Testis (tissue), 3 donors: ENCODE results near the gene PITPNC1. TPM values are rescaled to one million over a fixed set of nuclear protein-coding genes. Genes with fewer than 3 reads are reported as not detected.
"Not testable (repeated sequence)": the region's sequence is repeated elsewhere in the genome, so short reads cannot be mapped to it uniquely, and the experiment has no call there.

Experiments
- DNase-seq: peaks from one replicate; pipeline ENCODE4 v3.0.0-alpha.2; 2019
- H3K27ac ChIP-seq, 2 donors: fragments of 200-600 bp; sonication (generic); one replicate each; pipeline ENCODE4 v1.5.1; 2019
- H3K27me3 ChIP-seq: fragments of 200-600 bp; sonication (generic); one replicate; pipeline ENCODE4 v1.5.1; 2019
- H3K36me3 ChIP-seq: fragments of 200-600 bp; sonication (generic); one replicate; pipeline ENCODE4 v1.5.1; 2017; ENCODE audit warnings: low read depth; ENCODE audit errors: missing control alignments
- H3K4me1 ChIP-seq: fragments of 200-600 bp; sonication (generic); one replicate; pipeline ENCODE4 v1.5.1; 2019
- H3K4me3 ChIP-seq, 2 donors: fragments of 200-600 bp; sonication (generic); one replicate each; pipeline ENCODE4 v1.5.1; 2017 to 2019
- H3K9me3 ChIP-seq: fragments of 200-600 bp; sonication (generic); one replicate; pipeline ENCODE4 v1.5.1; 2017
- CTCF ChIP-seq, 3 experiments: fragments of 450-650 bp in 2 of 3; fragments of 200-600 bp in 1 of 3; sonication (generic) in 1 of 3; IDR thresholded peaks; one replicate each; pipeline ENCODE4 v1.5.1; 2016 to 2019; ENCODE audit warnings: antibody characterized with exemption in 3 of 3, mild to moderate bottlenecking in 2 of 3, moderate library complexity in 1 of 3
- POLR2A ChIP-seq: fragments of 450-650 bp; IDR thresholded peaks from one replicate; pipeline ENCODE4 v1.6.1; 2017; ENCODE audit warnings: antibody characterized with exemption, mild to moderate bottlenecking, moderate library complexity
- WGBS, 2 donors: methylation state at CpG; one replicate each; pipeline ENCODE4 v1.1.5; 2018; 5-methylcytosine and 5-hydroxymethylcytosine counted together
- intact Hi-C: fragments of 100-400 bp; cut with DNase I; formaldehyde crosslinking; loops from one replicate; pipeline ENCODE4 v1.15.1; 2023; ENCODE audit warnings: low total_unique reads
- polyA plus RNA-seq: library from polyadenylated mRNA; stranded (reverse); fragments of 350-450 nt; fragmentation: Illumina TruSeq; extraction: RNeasy Lipid Tissue Mini Kit (QIAGEN cat#74804); gene quantifications from one replicate; pipeline ENCODE4 v1.2.3, GENCODE V29; 2014; ENCODE audit warnings: low read depth, low replicate concordance; ENCODE audit not compliant: insufficient read depth
- total RNA-seq, 2 donors: library from RNA; depleted of rRNA; stranded (reverse); fragments of >200 nt; gene quantifications; one replicate each; pipeline ENCODE4 v1.2.3, GENCODE V29; 2016

Gene PITPNC1
- total and polyA plus RNA-seq, 3 donors from 2014 or later = 8.3 to 12.8 (median 12.2) TPM

DNA sequence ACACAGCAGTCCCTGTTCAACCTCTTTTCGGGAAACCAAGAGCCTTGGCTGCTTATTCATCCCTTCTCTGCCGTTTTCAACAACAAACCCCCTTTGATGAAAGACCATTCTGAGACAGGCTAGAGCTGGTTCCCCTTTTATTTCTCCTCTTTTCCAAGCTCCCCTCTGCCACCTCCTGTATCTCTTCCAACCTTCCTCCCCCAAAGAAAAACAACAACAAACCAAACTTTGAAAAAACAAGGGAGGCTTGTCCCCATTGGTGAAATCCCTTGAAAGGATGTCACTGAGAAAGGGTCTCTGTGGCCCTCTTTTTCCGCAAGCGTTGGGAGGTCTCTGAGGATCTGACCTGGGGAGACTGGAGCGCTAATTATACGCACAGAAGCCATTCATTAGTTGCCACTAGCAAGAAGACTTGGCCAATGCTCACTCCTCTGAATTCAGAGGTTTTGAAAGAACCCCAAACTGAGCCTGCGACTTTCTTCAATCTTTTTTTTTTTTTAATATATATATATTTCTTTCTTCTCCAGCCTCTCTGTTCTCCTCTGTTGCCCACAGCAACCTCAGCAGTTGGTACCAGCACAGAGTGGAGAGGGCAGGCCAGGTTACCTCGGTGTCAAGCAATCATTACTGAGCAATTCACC is 101.4 kb downstream of the PITPNC1 start:
- WGBS, 2 donors = 66 to 67% methylated on average over 8 of the region's 8 CpGs
- DNase-seq = no peak
- no peaks in the 10 kb centered on the region for H3K27me3 ChIP-seq
- no peaks in the 10 kb centered on the region for H3K36me3 ChIP-seq
- no peak overlapping the region for H3K4me3 ChIP-seq
- peak overlapping the region; percentile 39 to 58 for H3K27ac ChIP-seq
- H3K9me3 ChIP-seq = no peaks in the 10 kb centered on the region
- peaks cover 8% of the 10 kb centered on the region for H3K4me1 ChIP-seq
- intact Hi-C loops = loop anchor here (10.0 kb wide), 1 partner anchor 104 kb away; the partner anchor contains the start of gene PITPNC1
- TF ChIP-seq CTCF (IDR thresholded peaks at IDR 0.05) = no peak
- no peak for TF ChIP-seq POLR2A

DNA sequence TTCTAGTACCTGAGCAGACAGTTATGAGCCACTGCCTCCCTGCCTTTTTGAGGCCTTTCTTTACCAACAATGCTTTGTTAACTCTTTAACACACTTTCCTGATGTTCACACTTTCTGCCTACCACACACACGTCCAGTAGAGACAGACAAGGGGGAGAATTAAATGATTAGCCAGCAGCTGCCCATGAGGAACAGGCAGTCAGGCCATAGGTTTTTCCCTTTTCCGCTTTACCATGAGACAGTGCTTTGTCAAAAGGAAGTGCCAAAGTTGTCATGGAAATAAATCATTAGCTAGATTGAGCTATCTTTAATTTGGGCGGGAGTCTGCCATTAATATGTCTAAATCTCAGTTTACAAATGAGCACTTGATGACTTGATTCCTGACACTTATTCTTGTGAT is 102.1 kb downstream of the PITPNC1 start:
- intact Hi-C loops = loop anchor here (10.0 kb wide), 1 partner anchor 104 kb away; the partner anchor contains the start of gene PITPNC1
- WGBS, 2 donors = 85 to 91% methylated on average over 3 of the region's 3 CpGs
- H3K9me3 ChIP-seq = no peaks in the 10 kb centered on the region
- H3K27me3 ChIP-seq = no peaks in the 10 kb centered on the region
- H3K4me1 ChIP-seq = peaks cover 5% of the 10 kb centered on the region
- TF ChIP-seq POLR2A (no peak), CTCF (IDR thresholded peaks at IDR 0.05) (no peak)
- DNase-seq = no peak
- no peak overlapping the region for H3K27ac ChIP-seq
- no peaks in the 10 kb centered on the region for H3K36me3 ChIP-seq
- no peak overlapping the region for H3K4me3 ChIP-seq

- H3K36me3 ChIP-seq, H3K4me3 ChIP-seq, H3K27ac ChIP-seq, H3K4me1 ChIP-seq, H3K9me3 ChIP-seq, H3K27me3 ChIP-seq, DNase-seq, intact Hi-C loops: not testable (repeated sequence)
- WGBS, 2 donors = 91 to 96% methylated on average over 11 of the region's 11 CpGs
These were observed 103.9 kb downstream of the PITPNC1 start for GRCh38 chr17:67480959-67481358.

DNA sequence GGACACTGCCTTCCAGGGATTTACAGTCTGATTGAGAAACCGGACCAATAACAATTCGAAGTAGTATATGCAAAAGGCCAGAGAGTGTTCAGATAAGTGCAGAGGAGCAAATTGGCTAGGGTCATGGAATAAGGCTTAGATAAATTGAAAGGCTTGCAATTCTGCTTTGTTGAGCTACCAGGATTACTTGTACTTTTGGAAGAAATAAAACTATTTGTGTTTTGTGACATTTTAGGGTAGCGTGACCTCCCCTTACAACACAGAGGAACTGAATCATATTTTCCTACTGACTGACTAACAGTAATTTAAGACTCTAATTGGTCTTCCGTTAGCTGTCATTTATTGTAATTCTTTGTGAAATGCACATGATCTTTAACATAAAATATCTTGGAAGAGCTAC is 104.7 kb downstream of the PITPNC1 start:
- WGBS, 2 donors = 70 to 74% methylated on average over 4 of the region's 4 CpGs
- H3K27me3 ChIP-seq = no peaks in the 10 kb centered on the region
- H3K27ac ChIP-seq = no peak overlapping the region
- intact Hi-C loops = no loop called here
- no peaks in the 10 kb centered on the region for H3K4me1 ChIP-seq
- no peak overlapping the region for H3K4me3 ChIP-seq
- H3K36me3 ChIP-seq = no peaks in the 10 kb centered on the region
- no peaks in the 10 kb centered on the region for H3K9me3 ChIP-seq
- no peak for TF ChIP-seq CTCF (IDR thresholded peaks at IDR 0.05)
- no peak for TF ChIP-seq POLR2A
- no peak for DNase-seq

GRCh38 chr17:67482764-67483163 is 105.7 kb downstream of the PITPNC1 start:
- Histone ChIP-seq H3K27me3 (no peaks in the 10 kb centered on the region), H3K4me1 (no peaks in the 10 kb centered on the region), H3K36me3 (no peaks in the 10 kb centered on the region), H3K9me3 (no peaks in the 10 kb centered on the region), H3K27ac (no peak overlapping the region), H3K4me3 (no peak overlapping the region)
- 80 to 100% methylated on average over 3 of the region's 3 CpGs for WGBS, 2 donors
- no peak for DNase-seq
- intact Hi-C loops = no loop called here
- no peak for TF ChIP-seq POLR2A
- no peak for TF ChIP-seq CTCF (IDR thresholded peaks at IDR 0.05)
